Activated CD8-positive, alpha-beta memory T cell treated with anti-CD3 and anti-CD28 coated beads for 24 hours (primary cell): ENCODE results near the gene PGA5.

ENCODE experiments used
- DNase-seq: peaks from one replicate; pipeline ENCODE4 v3.0.0-alpha.2; 2020

PGA5 gene

GRCh38 chr11:61295596-61295926, 54.6 kb downstream of the PGA5 start:
- DNase-seq, result no peak

DNA sequence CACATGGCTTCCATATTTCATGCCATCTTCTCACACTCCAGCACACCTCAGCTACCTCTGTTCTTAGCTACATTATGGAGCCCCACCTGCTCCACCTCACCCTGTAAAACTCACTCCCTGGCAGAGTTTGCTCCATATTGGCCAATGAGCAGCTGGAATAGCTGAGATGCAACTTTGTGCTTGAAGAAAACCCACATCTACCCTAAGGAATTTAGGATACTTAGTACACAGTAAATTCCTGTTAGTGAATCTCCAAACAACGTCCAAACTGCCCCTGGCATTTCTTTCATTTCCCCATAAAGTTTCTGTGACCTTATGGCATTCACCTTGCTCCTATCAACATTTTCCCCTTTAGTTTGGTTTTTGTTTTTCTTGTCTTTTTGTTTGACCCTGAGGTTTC, 56.4 kb downstream of the PGA5 start:
- no peak for DNase-seq

GRCh38 chr11:61297746-61298145, 56.8 kb downstream of the PGA5 start:
- DNase-seq, result no peak

- no peak for DNase-seq
Measured at GRCh38 chr11:61298663-61299244, 57.8 kb downstream of the PGA5 start.
